Natural killer cell (primary cell): ENCODE data around the gene HMCN2. TPM values are rescaled to one million over a fixed set of nuclear protein-coding genes. Genes with fewer than 3 reads are reported as not detected.

Experiments
- ATAC-seq, 3 donors: fragments of 150-1000 bp in 2 of 3; fragments of 200-7000 bp in 1 of 3; cut with Tn5 transposase; 1 replicate in 1 of 3; 2 replicates in 2 of 3; pipeline ENCODE4 v1.10.0; 2021; ENCODE audit warnings: mild to moderate bottlenecking in 2 of 3, moderate library complexity in 2 of 3
- DNase-seq, 2 donors: peaks; one replicate each; pipeline versions ENCODE4 v3.0.0 to v3.0.0-alpha.2; 2013 to 2021; ENCODE audit warnings: mixed read lengths in 1 of 2
- H3K27ac ChIP-seq: one replicate; pipeline ENCODE4 v1.5.1; 2013; ENCODE audit warnings: mild to moderate bottlenecking, low read length
- H3K27me3 ChIP-seq: one replicate; pipeline ENCODE4 v1.6.1; 2013; ENCODE audit warnings: low read length; ENCODE audit not compliant: control insufficient read depth, insufficient read depth
- H3K36me3 ChIP-seq: one replicate; pipeline ENCODE4 v1.6.1; 2013; ENCODE audit warnings: low read length; ENCODE audit not compliant: control insufficient read depth, insufficient read depth
- H3K4me1 ChIP-seq: one replicate; pipeline ENCODE4 v1.6.1; 2013; ENCODE audit warnings: low read length; ENCODE audit not compliant: control insufficient read depth, insufficient read depth
- H3K4me3 ChIP-seq: one replicate; pipeline ENCODE4 v1.5.1; 2013; ENCODE audit warnings: low read length
- H3K9me3 ChIP-seq: one replicate; pipeline ENCODE4 v1.6.1; 2013; ENCODE audit warnings: low read length; ENCODE audit not compliant: control insufficient read depth, insufficient read depth
- H3K27ac Mint-ChIP-seq, 2 donors: one replicate each; pipeline ENCODE4 v1.8.0; 2022; ENCODE audit warnings: mild to moderate bottlenecking in 2 of 2, mixed read lengths in 2 of 2, moderate library complexity in 1 of 2
- H3K27me3 Mint-ChIP-seq, 2 donors: one replicate each; pipeline ENCODE4 v1.8.0; 2022; ENCODE audit warnings: low read depth in 2 of 2, mixed read lengths in 2 of 2
- H3K36me3 Mint-ChIP-seq: one replicate; pipeline ENCODE4 v1.8.0; 2022; ENCODE audit warnings: mixed read lengths
- H3K4me1 Mint-ChIP-seq, 2 donors: one replicate each; pipeline ENCODE4 v1.8.0; 2022; ENCODE audit warnings: mixed read lengths in 2 of 2
- H3K4me3 Mint-ChIP-seq: one replicate; pipeline ENCODE4 v1.8.0; 2022; ENCODE audit warnings: mild to moderate bottlenecking, moderate library complexity, mixed read lengths
- H3K9me3 Mint-ChIP-seq, 2 donors: one replicate each; pipeline ENCODE4 v1.8.0; 2022; ENCODE audit warnings: mixed read lengths in 2 of 2
- CTCF ChIP-seq: fragments of 200-600 bp; IDR thresholded peaks from one replicate; pipeline ENCODE4 v1.8.0; 2022; ENCODE audit warnings: antibody characterized with exemption
- WGBS: methylation state at CpG from one replicate; pipeline ENCODE4 v1.1.7; 2013; ENCODE audit warnings: missing lambda C conversion rate; ENCODE audit not compliant: insufficient coverage; 5-methylcytosine and 5-hydroxymethylcytosine counted together
- intact Hi-C: fragments of 100-400 bp; cut with micrococcal nuclease; formaldehyde crosslinking; loops from one replicate; pipeline ENCODE4 v1.14.2; 2022
- total RNA-seq, 4 donors: library from RNA; stranded (reverse); fragments of 120-200 nt in 1 of 4; gene quantifications; one replicate each; pipeline versions ENCODE4 v1.2.3 to v1.2.4, GENCODE V29; 2013 to 2022

The HMCN2 gene
- total RNA-seq, 3 donors from 2014 or later (not counting 1 experiment from before 2014, with no cell fraction given): not detected

- H3K36me3 Mint-ChIP-seq: no peaks in the 10 kb centered on the region
- no peak for TF ChIP-seq CTCF
- no peaks in the 10 kb centered on the region for H3K4me1 Mint-ChIP-seq
- WGBS: 74% methylated on average over 7 of the region's 7 CpGs
- Histone ChIP-seq H3K36me3 (no peaks in the 10 kb centered on the region), H3K27ac (no peak overlapping the region), H3K27me3 (no peaks in the 10 kb centered on the region), H3K4me3 (no peak overlapping the region), H3K9me3 (no peaks in the 10 kb centered on the region), H3K4me1 (no peaks in the 10 kb centered on the region)
- H3K9me3 Mint-ChIP-seq: no peaks in the 10 kb centered on the region
- intact Hi-C loops: no loop called here
- peaks cover 0 to 4% of the 10 kb centered on the region in 2 donors for H3K27me3 Mint-ChIP-seq
- DNase-seq (no peak), ATAC-seq (no peak)
- H3K27ac Mint-ChIP-seq: no peak overlapping the region
- no peak overlapping the region for H3K4me3 Mint-ChIP-seq
Measured at GRCh38 chr9:130390390-130390789, 124.8 kb downstream of the HMCN2 start.

- Histone ChIP-seq H3K36me3 (no peaks in the 10 kb centered on the region), H3K9me3 (no peaks in the 10 kb centered on the region), H3K27ac (no peak overlapping the region), H3K27me3 (no peaks in the 10 kb centered on the region), H3K4me3 (no peak overlapping the region), H3K4me1 (no peaks in the 10 kb centered on the region)
- intact Hi-C loops: no loop called here
- TF ChIP-seq CTCF: no peak
- H3K4me3 Mint-ChIP-seq: no peak overlapping the region
- no peaks in the 10 kb centered on the region for H3K9me3 Mint-ChIP-seq
- no peaks in the 10 kb centered on the region for H3K4me1 Mint-ChIP-seq
- H3K27ac Mint-ChIP-seq: no peak overlapping the region
- no peaks in the 10 kb centered on the region for H3K36me3 Mint-ChIP-seq
- 94% methylated on average over 27 of the region's 27 CpGs for WGBS
- ATAC-seq (no peak), DNase-seq (no peak)
- peaks cover 0 to 4% of the 10 kb centered on the region in 2 donors for H3K27me3 Mint-ChIP-seq
Measured at GRCh38 chr9:130390986-130391385, 125.4 kb downstream of the HMCN2 start.

GRCh38 chr9:130391866-130392265, 126.3 kb downstream of the HMCN2 start:
- no peak overlapping the region for H3K4me3 ChIP-seq
- no peaks in the 10 kb centered on the region for H3K4me1 ChIP-seq
- no peak for ATAC-seq
- intact Hi-C loops: no loop called here
- no peaks in the 10 kb centered on the region for H3K27me3 ChIP-seq
- Mint-ChIP-seq H3K9me3 (no peaks in the 10 kb centered on the region), H3K4me3 (no peak overlapping the region), H3K27ac (no peak overlapping the region), H3K36me3 (no peaks in the 10 kb centered on the region), H3K27me3 (peaks cover 0 to 4% of the 10 kb centered on the region in 2 donors), H3K4me1 (no peaks in the 10 kb centered on the region)
- no peaks in the 10 kb centered on the region for H3K9me3 ChIP-seq
- no peak for DNase-seq
- H3K36me3 ChIP-seq: no peaks in the 10 kb centered on the region
- no peak overlapping the region for H3K27ac ChIP-seq
- 89% methylated on average over 12 of the region's 13 CpGs for WGBS
- no peak for TF ChIP-seq CTCF

GRCh38 chr9:130393681-130394071, 128.1 kb downstream of the HMCN2 start:
- Mint-ChIP-seq H3K4me3 (no peak overlapping the region), H3K4me1 (no peaks in the 10 kb centered on the region), H3K27me3 (peaks cover 0 to 4% of the 10 kb centered on the region in 2 donors), H3K36me3 (no peaks in the 10 kb centered on the region), H3K27ac (no peak overlapping the region), H3K9me3 (no peaks in the 10 kb centered on the region)
- Histone ChIP-seq H3K9me3 (no peaks in the 10 kb centered on the region), H3K27ac (no peak overlapping the region), H3K4me3 (no peak overlapping the region), H3K36me3 (no peaks in the 10 kb centered on the region), H3K27me3 (no peaks in the 10 kb centered on the region), H3K4me1 (no peaks in the 10 kb centered on the region)
- TF ChIP-seq CTCF: no peak
- WGBS: 81% methylated on average over 16 of the region's 16 CpGs
- no peak for ATAC-seq
- intact Hi-C loops: no loop called here
- DNase-seq: no peak
